Brain microvascular endothelial cell (primary cell): ENCODE data around the gene ARL5C.

Source experiments
- DNase-seq: peaks from one replicate; pipeline ENCODE4 v3.0.0-alpha.2; 2020
- H3K27ac ChIP-seq: fragments of 250-450 bp; sonication (Bioruptor Pico); 2 replicates; pipeline ENCODE4 v1.5.1; 2020; ENCODE audit warnings: mild to moderate bottlenecking, moderate library complexity
- H3K27me3 ChIP-seq: fragments of 250-450 bp; sonication (Bioruptor Pico); replicated peaks from 2 replicates; pipeline ENCODE4 v1.5.1; 2020; ENCODE audit warnings: mild to moderate bottlenecking
- H3K36me3 ChIP-seq: fragments of 250-450 bp; sonication (Bioruptor Pico); replicated peaks from 2 replicates; pipeline ENCODE4 v1.5.1; 2020; ENCODE audit warnings: mild to moderate bottlenecking
- H3K4me3 ChIP-seq: 2 replicates; pipeline ENCODE4 v1.5.1; 2011; ENCODE audit warnings: low read depth, mild to moderate bottlenecking, control low read depth, low read length, moderate library complexity
- CTCF ChIP-seq: IDR thresholded peaks from 2 replicates; pipeline ENCODE4 v1.5.1; 2011; ENCODE audit warnings: low read depth, mild to moderate bottlenecking, moderate library complexity, low read length, control low read depth, inconsistent platforms; ENCODE audit errors: missing control alignments
- in situ Hi-C: cut with HindIII; loops from 2 replicates; pipeline ENCODE4 v1.10.0; 2017; ENCODE audit warnings: low sequenced_read_pairs, low pct_ligation_motif_present

The ARL5C gene

GRCh38 chr17:39115135-39115534, 50.8 kb downstream of the ARL5C start:
- Histone ChIP-seq H3K4me3 (no peak overlapping the region), H3K27me3 (no peaks in the 10 kb centered on the region), H3K27ac (no peak overlapping the region), H3K36me3 (no peaks in the 10 kb centered on the region)
- no peak for TF ChIP-seq CTCF
- in situ Hi-C loops: no loop called here
- no peak for DNase-seq

- Histone ChIP-seq H3K36me3 (no peaks in the 10 kb centered on the region), H3K27me3 (no peaks in the 10 kb centered on the region), H3K27ac (no peak overlapping the region), H3K4me3 (no peak overlapping the region)
- in situ Hi-C loops: no loop called here
- DNase-seq: no peak
- TF ChIP-seq CTCF: no peak
These were observed 51.2 kb downstream of the ARL5C start for GRCh38 chr17:39114723-39115122.

GRCh38 chr17:39113871-39114270, 52.1 kb downstream of the ARL5C start:
- no peak overlapping the region for H3K27ac ChIP-seq
- no peaks in the 10 kb centered on the region for H3K27me3 ChIP-seq
- TF ChIP-seq CTCF: no peak
- no peak overlapping the region for H3K4me3 ChIP-seq
- no peaks in the 10 kb centered on the region for H3K36me3 ChIP-seq
- in situ Hi-C loops: no loop called here
- DNase-seq: no peak

- Histone ChIP-seq H3K36me3 (no peaks in the 10 kb centered on the region), H3K27ac (no peak overlapping the region), H3K27me3 (peaks cover 5% of the 10 kb centered on the region), H3K4me3 (no peak overlapping the region)
- DNase-seq: no peak
- in situ Hi-C loops: no loop called here
- no peak for TF ChIP-seq CTCF
These were observed 55.4 kb downstream of the ARL5C start for GRCh38 chr17:39110435-39111136.

GRCh38 chr17:39108461-39109375, 57.2 kb downstream of the ARL5C start:
- in situ Hi-C loops: no loop called here
- Histone ChIP-seq H3K27me3 (peaks cover 5% of the 10 kb centered on the region), H3K4me3 (no peak overlapping the region), H3K36me3 (no peaks in the 10 kb centered on the region), H3K27ac (no peak overlapping the region)
- DNase-seq: no peak
- no peak for TF ChIP-seq CTCF
